ENCODE data around the gene ANKS1A.

DNA sequence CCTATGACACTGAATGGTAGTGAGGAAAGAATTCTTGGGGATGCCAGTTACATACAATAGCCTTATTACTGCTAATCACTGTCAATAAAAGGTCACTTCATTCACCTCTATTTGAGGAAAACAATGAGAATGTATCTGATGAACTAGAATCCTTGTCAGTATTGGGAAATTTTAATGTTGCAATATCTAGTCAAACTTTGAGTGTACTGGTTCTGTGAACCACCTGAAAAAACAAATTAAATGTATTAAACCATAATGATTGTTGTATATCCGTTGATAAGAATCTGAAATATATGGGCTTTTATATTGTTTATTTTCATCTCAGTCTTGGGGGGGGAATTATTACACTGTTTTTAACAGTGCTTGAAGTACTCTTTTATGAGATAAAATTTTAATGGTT, 11.8 kb upstream of the ANKS1A start:
- TF ChIP-seq, protein P1, sequence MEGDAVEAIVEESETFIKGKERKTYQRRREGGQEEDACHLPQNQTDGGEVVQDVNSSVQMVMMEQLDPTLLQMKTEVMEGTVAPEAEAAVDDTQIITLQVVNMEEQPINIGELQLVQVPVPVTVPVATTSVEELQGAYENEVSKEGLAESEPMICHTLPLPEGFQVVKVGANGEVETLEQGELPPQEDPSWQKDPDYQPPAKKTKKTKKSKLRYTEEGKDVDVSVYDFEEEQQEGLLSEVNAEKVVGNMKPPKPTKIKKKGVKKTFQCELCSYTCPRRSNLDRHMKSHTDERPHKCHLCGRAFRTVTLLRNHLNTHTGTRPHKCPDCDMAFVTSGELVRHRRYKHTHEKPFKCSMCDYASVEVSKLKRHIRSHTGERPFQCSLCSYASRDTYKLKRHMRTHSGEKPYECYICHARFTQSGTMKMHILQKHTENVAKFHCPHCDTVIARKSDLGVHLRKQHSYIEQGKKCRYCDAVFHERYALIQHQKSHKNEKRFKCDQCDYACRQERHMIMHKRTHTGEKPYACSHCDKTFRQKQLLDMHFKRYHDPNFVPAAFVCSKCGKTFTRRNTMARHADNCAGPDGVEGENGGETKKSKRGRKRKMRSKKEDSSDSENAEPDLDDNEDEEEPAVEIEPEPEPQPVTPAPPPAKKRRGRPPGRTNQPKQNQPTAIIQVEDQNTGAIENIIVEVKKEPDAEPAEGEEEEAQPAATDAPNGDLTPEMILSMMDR (IDR thresholded peaks at IDR 0.05) = no peak
- no peak for TF ChIP-seq YY1 (IDR thresholded peaks at IDR 0.05; ENCODE audit: low read depth)
- TF ChIP-seq POLR2AphosphoS5 (IDR thresholded peaks at IDR 0.05; ENCODE audit: low read depth, low read length) = no peak
- TF ChIP-seq, protein P2, sequence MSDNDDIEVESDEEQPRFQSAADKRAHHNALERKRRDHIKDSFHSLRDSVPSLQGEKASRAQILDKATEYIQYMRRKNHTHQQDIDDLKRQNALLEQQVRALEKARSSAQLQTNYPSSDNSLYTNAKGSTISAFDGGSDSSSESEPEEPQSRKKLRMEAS (IDR thresholded peaks at IDR 0.05; ENCODE audit: low read depth) = no peak
- no peak for TF ChIP-seq RAD21 (IDR thresholded peaks at IDR 0.05; ENCODE audit: low read length)
- TF ChIP-seq, protein P3, sequence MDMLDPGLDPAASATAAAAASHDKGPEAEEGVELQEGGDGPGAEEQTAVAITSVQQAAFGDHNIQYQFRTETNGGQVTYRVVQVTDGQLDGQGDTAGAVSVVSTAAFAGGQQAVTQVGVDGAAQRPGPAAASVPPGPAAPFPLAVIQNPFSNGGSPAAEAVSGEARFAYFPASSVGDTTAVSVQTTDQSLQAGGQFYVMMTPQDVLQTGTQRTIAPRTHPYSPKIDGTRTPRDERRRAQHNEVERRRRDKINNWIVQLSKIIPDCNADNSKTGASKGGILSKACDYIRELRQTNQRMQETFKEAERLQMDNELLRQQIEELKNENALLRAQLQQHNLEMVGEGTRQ (IDR thresholded peaks at IDR 0.05; ENCODE audit: borderline replicate concordance, low read depth, low read length) = no peak
- no peak for TF ChIP-seq EP300 (IDR thresholded peaks at IDR 0.05; ENCODE audit: borderline replicate concordance in 1 of 2, low read depth in 1 of 2, low read length in 1 of 2)
- TF ChIP-seq TAF1 (IDR thresholded peaks at IDR 0.05; ENCODE audit: borderline replicate concordance, low read depth, low read length) = no peak
- TF ChIP-seq MXI1 (IDR thresholded peaks at IDR 0.05; ENCODE audit: low read depth, low read length) = no peak
- TF ChIP-seq SIN3A (IDR thresholded peaks at IDR 0.05; ENCODE audit: borderline replicate concordance, low read depth, low read length) = no peak
